WTC11 (cell line): Measurements from ENCODE around the gene PRCC. TPM values are rescaled to one million over a fixed set of nuclear protein-coding genes. Genes with fewer than 3 reads are reported as not detected.

Experiments
- ATAC-seq: fragments of 200-7000 bp; cut with Tn5 transposase; 2 replicates; pipeline ENCODE4 v1.10.0; 2021; ENCODE audit warnings: mild to moderate bottlenecking, moderate library complexity
- CTCF ChIA-PET: fragments of 300-600 bp; sonication (Branson Sonifier 250); formaldehyde crosslinking; loops from one replicate; lab custom pipeline; 2021; ENCODE audit warnings: antibody characterized with exemption; lab: Charles Lee
- POLR2A ChIA-PET: fragments of 350-600 bp; sonication (Branson Sonifier 250); formaldehyde crosslinking; loops from one replicate; lab custom pipeline; 2021; ENCODE audit warnings: antibody characterized with exemption; lab: Charles Lee
- DNase-seq: peaks from one replicate; pipeline ENCODE4 v3.0.0; 2021; ENCODE audit warnings: low spot score
- H3K27ac Mint-ChIP-seq: 2 replicates; pipeline ENCODE4 v1.8.0; 2021; ENCODE audit warnings: mixed read lengths
- H3K27me3 Mint-ChIP-seq: 2 replicates; pipeline ENCODE4 v1.8.0; 2021; ENCODE audit warnings: low read depth, mild to moderate bottlenecking, moderate library complexity, mixed read lengths
- H3K36me3 Mint-ChIP-seq: 2 replicates; pipeline ENCODE4 v1.8.0; 2021; ENCODE audit warnings: mixed read lengths
- H3K4me1 Mint-ChIP-seq: 2 replicates; pipeline ENCODE4 v1.8.0; 2022; ENCODE audit warnings: mixed read lengths
- H3K4me3 Mint-ChIP-seq: 2 replicates; pipeline ENCODE4 v1.8.0; 2021; ENCODE audit warnings: mild to moderate bottlenecking, moderate library complexity, mixed read lengths
- H3K9me3 Mint-ChIP-seq: 2 replicates; pipeline ENCODE4 v1.8.0; 2021; ENCODE audit warnings: mixed read lengths
- CBFB ChIP-seq: sonication (generic); formaldehyde crosslinking; IDR thresholded peaks from 2 replicates; pipeline ENCODE4 v1.8.1; 2022; ENCODE audit warnings: mild to moderate bottlenecking, low read depth, missing genetic modification reagents
- CTCF ChIP-seq: fragments of 200-600 bp; IDR thresholded peaks from 2 replicates; pipeline ENCODE4 v1.8.0; 2022; ENCODE audit warnings: antibody characterized with exemption
- HMGA2 ChIP-seq: fragments of 250-450 bp; sonication (Bioruptor Pico); IDR thresholded peaks from 2 replicates; pipeline ENCODE4 v1.4.0; 2021; ENCODE audit warnings: mild to moderate bottlenecking, moderate library complexity
- MXD4 ChIP-seq: fragments of 250-450 bp; sonication (Bioruptor Pico); IDR thresholded peaks from 2 replicates; pipeline ENCODE4 v1.8.0; 2021; ENCODE audit warnings: mild to moderate bottlenecking, moderate library complexity, borderline replicate concordance
- NR1H2 ChIP-seq: sonication (generic); formaldehyde crosslinking; IDR thresholded peaks from 2 replicates; pipeline ENCODE4 v1.9.0; 2021; ENCODE audit warnings: mild to moderate bottlenecking, moderate library complexity, missing genetic modification reagents
- OVOL2 ChIP-seq: fragments of 250-450 bp; sonication (Bioruptor Pico); IDR thresholded peaks from 2 replicates; pipeline ENCODE4 v1.9.0; 2021; ENCODE audit warnings: mild to moderate bottlenecking, borderline replicate concordance
- RORB ChIP-seq: fragments of 250-450 bp; sonication (Bioruptor Pico); IDR thresholded peaks from 2 replicates; pipeline ENCODE4 v1.9.0; 2021; ENCODE audit warnings: mild to moderate bottlenecking
- SMAD3 ChIP-seq: sonication (generic); formaldehyde crosslinking; IDR thresholded peaks from 2 replicates; pipeline ENCODE4 v1.8.0; 2022; ENCODE audit warnings: missing genetic modification reagents, mild to moderate bottlenecking, borderline replicate concordance
- SOX15 ChIP-seq: fragments of 250-450 bp; sonication (Bioruptor Pico); IDR thresholded peaks from 2 replicates; pipeline ENCODE4 v1.9.0; 2021; ENCODE audit warnings: mild to moderate bottlenecking
- TEAD1 ChIP-seq: sonication (generic); formaldehyde crosslinking; IDR thresholded peaks from 2 replicates; pipeline ENCODE4 v1.8.0; 2022; ENCODE audit warnings: mild to moderate bottlenecking, missing genetic modification reagents
- USF2 ChIP-seq: sonication (generic); formaldehyde crosslinking; IDR thresholded peaks from 2 replicates; pipeline ENCODE4 v1.8.1; 2023; ENCODE audit warnings: mild to moderate bottlenecking, missing genetic modification reagents, moderate library complexity
- ZNF219 ChIP-seq: sonication (generic); formaldehyde crosslinking; IDR thresholded peaks from 2 replicates; pipeline ENCODE4 v1.8.0; 2023; ENCODE audit warnings: missing genetic modification reagents, mild to moderate bottlenecking, borderline replicate concordance
- ZNF232 ChIP-seq: sonication (generic); formaldehyde crosslinking; IDR thresholded peaks from 2 replicates; pipeline ENCODE4 v1.8.0; 2022; ENCODE audit warnings: mild to moderate bottlenecking, missing genetic modification reagents
- ZNF671 ChIP-seq: fragments of 250-450 bp; sonication (Bioruptor Pico); IDR thresholded peaks from 2 replicates; pipeline ENCODE4 v1.8.0; 2021; ENCODE audit warnings: mild to moderate bottlenecking
- total RNA-seq: library from RNA; stranded (reverse); gene quantifications from 3 replicates; pipeline ENCODE4 v1.2.3, GENCODE V29; 2021
- TF ChIP-seq, protein P1 (sequence below): sonication (generic); formaldehyde crosslinking; conservative IDR thresholded peaks from 2 replicates; pipeline ENCODE4 v1.8.1; 2022; ENCODE audit warnings: mild to moderate bottlenecking, missing genetic modification reagents

Gene PRCC
- total RNA-seq, 1 experiment from 2014 or later, result 97.4 TPM

DNA sequence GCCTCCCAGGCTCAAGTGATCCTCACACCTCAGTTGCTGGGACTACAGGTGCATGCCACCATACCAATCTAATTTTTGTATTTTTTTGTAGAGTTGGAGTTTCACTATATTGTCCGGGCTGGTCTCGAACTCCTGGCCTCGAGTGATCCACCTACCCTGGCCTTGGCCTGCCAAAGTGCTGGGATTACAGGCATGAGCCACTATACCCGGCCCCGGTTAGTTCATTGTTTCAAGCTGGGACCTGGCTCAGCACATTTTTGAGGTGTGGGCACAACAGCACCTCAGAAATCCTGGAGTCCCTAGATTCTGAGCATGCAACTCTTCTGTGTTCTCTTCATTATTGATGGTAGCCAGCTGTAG, 28.0 kb downstream of the PRCC start:
- H3K27me3 Mint-ChIP-seq, result no peaks in the 10 kb centered on the region
- no peak for DNase-seq
- H3K36me3 Mint-ChIP-seq, result peaks cover 69% of the 10 kb centered on the region
- CTCF ChIA-PET, result interaction anchor here (2.2 to 7.0 kb wide), 3 partner anchors 65 to 106 kb away, joined by 7 to 53 read pairs (median 19); partner anchors contain the start of genes INSRR, ISG20L2, METTL25B and NTRK1
- no peak overlapping the region for H3K27ac Mint-ChIP-seq
- POLR2A ChIA-PET, result no interaction called here
- no peaks in the 10 kb centered on the region for H3K4me1 Mint-ChIP-seq
- no peaks in the 10 kb centered on the region for H3K9me3 Mint-ChIP-seq
- TF ChIP-seq HMGA2 (CRISPR knock-in tag), result no peak
- no peak for TF ChIP-seq USF2
- TF ChIP-seq, all 79 proteins: peak for 0
- no peak overlapping the region for H3K4me3 Mint-ChIP-seq
- no peak for ATAC-seq

- H3K4me3 Mint-ChIP-seq, result no peak overlapping the region
- ATAC-seq (no peak), DNase-seq (no peak)
- no peaks in the 10 kb centered on the region for H3K27me3 Mint-ChIP-seq
- no peaks in the 10 kb centered on the region for H3K4me1 Mint-ChIP-seq
- H3K9me3 Mint-ChIP-seq, result no peaks in the 10 kb centered on the region
- TF ChIP-seq NR1H2 (CRISPR knock-in tag), result no peak
- TF ChIP-seq ZNF232, result no peak
- no peak for TF ChIP-seq ZNF219 (CRISPR knock-in tag)
- POLR2A ChIA-PET, result no interaction called here
- no peak overlapping the region for H3K27ac Mint-ChIP-seq
- peaks cover 72% of the 10 kb centered on the region for H3K36me3 Mint-ChIP-seq
- CTCF ChIA-PET, result interaction anchor here (4.2 to 7.0 kb wide), 2 partner anchors 64 to 69 kb away, joined by 19 to 53 read pairs; partner anchors contain the start of genes INSRR, ISG20L2, METTL25B and NTRK1
Measured at GRCh38 chr1:156795787-156796186, 28.5 kb downstream of the PRCC start.

DNA sequence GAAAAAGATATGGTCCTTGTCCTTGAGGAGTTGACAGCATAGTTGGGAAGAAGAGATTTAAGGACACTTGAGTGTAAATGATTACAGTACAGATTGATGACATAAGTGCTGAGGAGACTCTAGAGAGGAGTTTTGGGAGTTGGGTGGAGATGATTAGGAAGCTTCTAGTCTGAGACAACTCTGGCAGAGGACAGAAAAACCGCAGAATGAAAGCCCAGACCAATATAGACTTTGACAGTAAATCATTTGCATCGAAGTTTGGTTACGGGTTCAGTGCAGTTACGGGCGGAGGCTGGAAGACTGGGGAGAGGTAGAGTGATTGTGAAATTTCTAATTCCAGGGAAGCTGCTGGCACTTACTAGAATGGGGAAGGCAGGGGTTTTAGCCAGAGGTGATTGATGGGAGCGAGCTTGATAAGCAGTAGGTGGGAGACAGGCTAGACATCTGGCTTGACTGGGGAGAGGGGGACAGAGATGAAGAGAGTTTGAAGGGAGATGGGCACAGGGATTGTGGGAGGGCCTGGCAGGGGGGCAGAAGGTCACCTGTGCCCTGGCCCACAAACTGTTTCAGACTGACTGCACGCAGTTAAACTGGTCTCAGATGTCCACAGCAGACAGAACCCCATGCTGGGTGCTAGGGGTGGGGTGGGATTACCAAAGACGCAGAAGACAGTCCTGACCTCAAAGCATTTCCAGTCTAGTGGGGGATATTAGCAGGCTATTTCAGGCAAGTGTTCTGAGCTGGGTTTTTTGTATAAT, 29.2 kb downstream of the PRCC start:
- peaks cover 71% of the 10 kb centered on the region for H3K36me3 Mint-ChIP-seq

DNA sequence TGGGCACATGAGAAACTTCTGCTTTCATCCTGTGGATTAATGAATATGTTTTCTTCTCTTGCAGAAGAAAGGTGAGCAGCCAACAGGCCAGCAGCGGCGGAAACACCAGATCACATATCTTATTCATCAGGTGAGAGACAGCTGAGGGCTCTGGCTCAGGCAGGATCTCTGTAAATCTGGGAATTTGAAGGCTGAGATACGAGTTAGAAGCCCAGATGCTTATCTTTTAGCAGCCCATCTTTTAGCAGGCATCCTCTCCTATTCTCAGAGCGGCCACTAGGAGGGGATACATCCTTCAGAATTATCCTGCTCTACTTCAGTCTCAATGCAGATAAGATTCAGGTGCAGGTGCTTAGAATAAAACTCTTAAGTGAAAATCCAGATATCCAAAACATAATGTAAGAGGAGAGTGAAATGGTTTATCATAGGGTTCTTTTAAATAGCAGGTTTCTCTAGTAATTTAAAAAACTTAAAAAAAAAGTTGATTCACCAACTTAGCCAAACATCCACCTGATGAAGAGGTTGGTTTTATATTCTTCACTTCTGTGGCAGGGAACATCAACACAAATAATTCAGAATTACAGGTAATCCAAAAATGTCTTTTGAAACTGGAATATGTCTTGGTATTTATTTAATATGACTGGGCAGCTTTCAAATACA, 30.0 kb downstream of the PRCC start:
- Mint-ChIP-seq H3K36me3 (peaks cover 65% of the 10 kb centered on the region), H3K27me3 (no peaks in the 10 kb centered on the region), H3K4me3 (no peak overlapping the region), H3K4me1 (no peaks in the 10 kb centered on the region), H3K27ac (no peak overlapping the region), H3K9me3 (no peaks in the 10 kb centered on the region)
- ATAC-seq (peak; percentile 88), DNase-seq (peak; percentile 70)
- ChIA-PET POLR2A (no interaction called here), CTCF (interaction anchor here (0.8 to 7.0 kb wide), 8 partner anchors 11 to 108 kb away, joined by 3 to 53 read pairs (median 4); partner anchors contain the start of genes INSRR, ISG20L2, METTL25B and NTRK1)
- TF ChIP-seq CTCF, result peak; percentile 69
- TF ChIP-seq RORB (CRISPR knock-in tag), result no peak

More for the DNA sequence above, 29.2 kb downstream of the PRCC start:
- no peak overlapping the region for H3K27ac Mint-ChIP-seq
- H3K9me3 Mint-ChIP-seq, result no peaks in the 10 kb centered on the region
- no peaks in the 10 kb centered on the region for H3K27me3 Mint-ChIP-seq
- DNase-seq (no peak), ATAC-seq (no peak)
- ChIA-PET POLR2A (no interaction called here), CTCF (interaction anchor here (0.8 to 7.0 kb wide), 8 partner anchors 12 to 107 kb away, joined by 3 to 53 read pairs (median 4); partner anchors contain the start of genes INSRR, ISG20L2, METTL25B and NTRK1)
- no peak overlapping the region for H3K4me3 Mint-ChIP-seq
- no peak for TF ChIP-seq CBFB (CRISPR knock-in tag)
- no peak for TF ChIP-seq HMGA2 (CRISPR knock-in tag)
- TF ChIP-seq SOX15 (CRISPR knock-in tag), result no peak
- TF ChIP-seq TEAD1 (CRISPR knock-in tag), result no peak
- TF ChIP-seq OVOL2 (CRISPR knock-in tag), result no peak
- no peak for TF ChIP-seq ZNF232
- TF ChIP-seq, protein P1, sequence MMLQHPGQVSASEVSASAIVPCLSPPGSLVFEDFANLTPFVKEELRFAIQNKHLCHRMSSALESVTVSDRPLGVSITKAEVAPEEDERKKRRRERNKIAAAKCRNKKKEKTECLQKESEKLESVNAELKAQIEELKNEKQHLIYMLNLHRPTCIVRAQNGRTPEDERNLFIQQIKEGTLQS (CRISPR knock-in tag), result no peak
- no peak for TF ChIP-seq RORB (CRISPR knock-in tag)
- TF ChIP-seq MXD4 (CRISPR knock-in tag), result no peak
- TF ChIP-seq ZNF671 (CRISPR knock-in tag), result no peak
- no peak for TF ChIP-seq SMAD3
- H3K4me1 Mint-ChIP-seq, result no peaks in the 10 kb centered on the region
